Right ventricle myocardium superior (tissue), 1 donor: ENCODE data around the gene LRR1. TPM values are rescaled to one million over a fixed set of nuclear protein-coding genes. Genes with fewer than 3 reads are reported as not detected.

Experiments
- ATAC-seq: fragments of 200-7000 bp; cut with Tn5 transposase; one replicate; pipeline ENCODE4 v1.9.1; 2020; ENCODE audit warnings: mild to moderate bottlenecking; ENCODE audit not compliant: poor library complexity
- DNase-seq: peaks from one replicate; pipeline ENCODE4 v3.0.0-alpha.2; 2020
- intact Hi-C: fragments of 100-400 bp; cut with DNase I; formaldehyde crosslinking; loops from one replicate; pipeline ENCODE4 v1.11.2; 2022
- long read RNA-seq: library from polyadenylated mRNA; unstranded; transcript quantifications from one replicate; pipeline ENCODE4 v2.0.0, GENCODE V29; 2021
- total RNA-seq: library from RNA; stranded (reverse); fragmentation: NEBNext Ultra II Directional; extraction: Animal tissue kit (Norgen Biotek cat#: 25700); gene quantifications from one replicate; pipeline ENCODE4 v1.2.1, GENCODE V29; 2021
- donor health status: DM: no; HTN: yes; CAD: no; lungs with severe emphysema.

Gene LRR1, protein sequence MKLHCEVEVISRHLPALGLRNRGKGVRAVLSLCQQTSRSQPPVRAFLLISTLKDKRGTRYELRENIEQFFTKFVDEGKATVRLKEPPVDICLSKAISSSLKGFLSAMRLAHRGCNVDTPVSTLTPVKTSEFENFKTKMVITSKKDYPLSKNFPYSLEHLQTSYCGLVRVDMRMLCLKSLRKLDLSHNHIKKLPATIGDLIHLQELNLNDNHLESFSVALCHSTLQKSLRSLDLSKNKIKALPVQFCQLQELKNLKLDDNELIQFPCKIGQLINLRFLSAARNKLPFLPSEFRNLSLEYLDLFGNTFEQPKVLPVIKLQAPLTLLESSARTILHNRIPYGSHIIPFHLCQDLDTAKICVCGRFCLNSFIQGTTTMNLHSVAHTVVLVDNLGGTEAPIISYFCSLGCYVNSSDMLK
- total RNA-seq: 5.1 TPM
- long read RNA-seq, transcript LRR1-201 (4 exons, 1,745 nt): major isoform, 7 of 10 reads
- long read RNA-seq, partial matches to known transcripts: 1 of 10 reads
- long read RNA-seq, other reads (novel, unspliced or antisense): 1 of 10 reads

GRCh38 chr14:49598485-49599300 lies at the start of gene LRR1:
Gene LRR1 (plus strand): TSS chr14:49598940. CDS start chr14:49599021, 81 bp downstream.
- ATAC-seq (peak; percentile 94), DNase-seq (peak; percentile 91)
- intact Hi-C loops: no loop called here

- ATAC-seq (no peak), DNase-seq (no peak)
- intact Hi-C loops: no loop called here
Observed at GRCh38 chr14:49549446-49549845, 49.3 kb upstream of the LRR1 start.

- DNase-seq: no peak
Observed at GRCh38 chr14:49549881-49550280, 48.9 kb upstream of the LRR1 start.

DNA sequence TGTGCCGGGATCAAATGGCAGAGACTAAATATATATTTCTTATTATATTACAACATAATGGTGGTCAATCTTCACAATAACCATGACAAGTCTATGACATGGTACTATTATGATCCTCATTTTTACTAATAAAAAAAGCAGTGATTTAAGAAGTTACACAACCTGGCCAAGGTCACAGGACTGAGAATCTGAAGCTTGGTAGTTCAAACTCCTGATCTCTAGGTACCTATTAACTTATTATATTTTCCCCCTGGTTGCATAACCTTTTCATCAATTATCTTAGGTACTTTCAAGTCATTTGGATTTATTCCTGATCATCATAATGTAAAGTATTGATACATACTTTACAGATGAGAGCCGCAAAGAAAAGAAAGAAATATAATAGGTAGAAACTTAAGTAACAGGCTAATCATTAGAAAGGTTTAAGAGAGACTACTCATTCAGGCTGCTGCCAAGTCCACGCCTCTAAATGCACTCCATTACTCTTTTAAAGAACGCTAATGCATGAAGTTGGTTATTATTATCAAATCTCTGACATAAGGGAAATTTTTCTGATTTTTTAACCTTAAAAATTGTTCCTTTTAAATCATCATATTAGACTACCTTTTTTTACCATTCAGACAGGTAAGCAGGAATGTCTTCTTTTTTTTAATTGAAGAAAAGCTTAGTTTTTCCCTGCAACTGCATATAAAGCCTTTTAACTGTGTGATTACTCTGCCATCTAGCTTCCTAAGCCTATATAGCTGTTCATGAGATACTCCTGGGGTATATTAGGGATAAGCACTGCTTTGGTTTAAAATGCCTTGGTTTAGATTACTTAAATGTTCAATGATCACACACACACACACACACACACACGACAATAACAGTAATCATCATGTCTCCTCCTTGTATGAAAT lies 48.2 kb upstream of the LRR1 start:
- intact Hi-C loops: no loop called here

More at GRCh38 chr14:49549881-49550280, 48.9 kb upstream of the LRR1 start:
- intact Hi-C loops: no loop called here
- no peak for ATAC-seq

GRCh38 chr14:49551569-49551968 lies 47.2 kb upstream of the LRR1 start:
- ATAC-seq (no peak), DNase-seq (no peak)
- intact Hi-C loops: no loop called here

More for the DNA sequence above, 48.2 kb upstream of the LRR1 start:
- no peak for ATAC-seq
- DNase-seq: no peak

GRCh38 chr14:49553106-49553505 lies 45.6 kb upstream of the LRR1 start:
- DNase-seq: no peak

GRCh38 chr14:49553892-49554291 lies 44.8 kb upstream of the LRR1 start:
- intact Hi-C loops: no loop called here
- ATAC-seq (no peak), DNase-seq (no peak)

More at GRCh38 chr14:49553106-49553505, 45.6 kb upstream of the LRR1 start:
- intact Hi-C loops: no loop called here
- ATAC-seq: no peak

DNA sequence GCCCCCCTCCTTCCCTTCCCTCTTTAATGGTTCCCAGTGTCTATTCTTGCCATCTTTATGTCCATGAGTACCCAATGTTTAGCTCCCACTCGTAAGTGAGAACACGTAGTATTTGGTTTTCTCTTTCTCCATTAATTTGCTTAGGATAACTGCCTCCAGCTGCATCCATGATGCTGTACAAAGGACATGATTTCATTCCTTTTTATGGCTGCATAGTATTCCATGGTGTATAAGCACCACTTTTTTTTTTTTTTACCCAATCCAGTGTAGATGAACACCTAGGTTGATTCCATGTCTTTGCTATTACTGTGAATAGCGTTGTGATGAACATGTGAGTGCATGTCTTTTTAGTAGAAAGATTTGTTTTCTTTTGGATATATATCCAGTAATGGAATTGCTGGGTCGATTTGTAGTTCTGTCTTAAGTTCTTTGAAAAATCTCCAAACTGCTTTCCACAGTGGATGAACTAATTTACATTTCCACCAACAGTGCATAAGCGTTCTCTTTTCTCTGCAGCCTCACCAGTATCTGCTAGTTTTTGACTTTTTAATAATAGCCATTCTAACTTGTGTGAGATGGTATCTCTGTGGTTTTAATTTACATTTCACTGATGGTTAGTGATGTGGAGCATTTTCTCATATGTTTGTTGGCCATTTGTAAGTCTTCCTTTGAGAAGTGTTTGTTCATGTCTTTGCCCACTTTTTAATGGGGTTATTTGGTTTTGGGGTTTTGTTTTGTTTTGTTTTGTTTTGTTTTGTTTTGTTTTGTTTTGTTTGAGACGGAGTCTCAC lies 38.6 kb upstream of the LRR1 start:
- no peak for ATAC-seq
- intact Hi-C loops: no loop called here
- no peak for DNase-seq

- intact Hi-C loops: no loop called here
- no peak for ATAC-seq
- no peak for DNase-seq
Observed at GRCh38 chr14:49566714-49567113, 32.0 kb upstream of the LRR1 start.

DNA sequence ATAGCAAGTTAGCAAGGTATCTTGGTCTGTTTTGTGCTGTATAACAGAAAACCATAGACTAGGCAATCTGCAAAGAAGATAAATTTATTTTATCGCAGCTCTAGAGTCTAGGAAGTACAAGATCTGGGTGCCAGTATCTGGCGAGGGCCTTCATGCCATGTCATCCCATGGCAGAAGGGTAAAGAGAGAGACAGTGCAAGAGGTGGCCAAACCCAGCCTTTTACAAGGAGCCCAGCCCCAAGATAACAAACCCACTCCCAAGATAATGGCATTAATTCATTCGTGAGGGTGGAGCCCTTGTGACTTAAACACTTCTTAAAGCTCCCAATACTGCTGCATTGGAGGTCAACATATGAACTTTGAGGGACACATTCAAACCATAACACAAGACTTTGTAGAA lies 29.5 kb upstream of the LRR1 start:
- no peak for DNase-seq
- ATAC-seq: no peak
- intact Hi-C loops: no loop called here

DNA sequence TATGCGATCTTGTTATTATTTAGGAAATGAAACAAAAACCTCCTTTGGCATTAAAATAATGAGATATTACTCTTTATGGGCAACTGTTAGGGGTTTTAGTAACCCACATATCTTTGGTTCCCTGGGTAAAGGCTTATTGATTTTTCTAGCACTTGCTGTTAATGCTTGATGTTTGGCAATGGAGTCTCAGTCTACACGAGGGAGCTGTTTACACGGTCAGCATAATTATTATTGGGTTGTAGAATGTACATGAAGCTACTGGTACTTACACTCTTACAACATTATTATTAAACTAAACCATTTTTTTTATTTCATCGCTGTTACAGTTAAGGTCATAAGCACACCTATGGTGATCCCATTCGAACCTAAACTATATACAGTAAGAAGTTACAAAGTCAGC lies 24.7 kb upstream of the LRR1 start:
- no peak for DNase-seq
- intact Hi-C loops: no loop called here
- no peak for ATAC-seq

DNA sequence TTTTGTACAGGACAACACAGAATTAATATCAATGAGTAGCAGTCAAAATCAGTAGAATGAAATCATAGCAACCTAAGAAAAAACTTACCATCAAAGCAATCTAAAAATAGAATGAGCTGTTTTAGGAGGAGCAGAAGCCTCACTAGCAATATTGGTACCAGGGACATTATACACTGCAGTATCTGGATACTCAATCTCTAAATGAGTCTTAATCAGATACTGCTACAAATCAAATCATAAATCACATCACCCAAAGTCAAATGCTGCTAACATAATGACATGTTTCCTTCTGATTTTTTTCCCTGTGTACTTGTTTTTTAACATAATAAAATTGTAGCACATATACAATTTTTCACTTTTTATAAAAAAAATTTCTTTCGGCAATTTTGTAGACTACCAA lies 20.6 kb upstream of the LRR1 start:
- intact Hi-C loops: no loop called here
- ATAC-seq: no peak
- DNase-seq: no peak

DNA sequence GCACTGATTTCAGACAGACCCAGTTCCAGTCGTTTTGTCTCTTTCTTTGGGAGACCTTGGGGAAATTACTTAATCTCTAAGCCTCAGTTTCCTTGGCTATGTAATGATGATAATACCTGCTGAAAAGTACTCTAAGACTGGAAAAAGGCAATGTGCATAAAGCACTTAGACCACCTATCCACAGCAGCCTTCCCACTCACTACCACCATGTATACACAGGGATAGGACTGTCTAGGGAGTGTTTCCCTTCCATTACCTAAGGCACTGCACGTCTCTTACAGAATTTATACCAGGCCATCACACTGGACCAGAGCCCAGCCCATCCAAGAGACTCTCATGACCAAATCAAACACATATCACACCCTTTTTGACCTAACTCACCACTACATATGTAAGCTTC lies 18.9 kb upstream of the LRR1 start:
- intact Hi-C loops: no loop called here
- DNase-seq (no peak), ATAC-seq (no peak)

- intact Hi-C loops: no loop called here
- DNase-seq (no peak), ATAC-seq (no peak)
Observed at GRCh38 chr14:49581209-49582112, 17.3 kb upstream of the LRR1 start.

GRCh38 chr14:49582113-49582977 lies 16.4 kb upstream of the LRR1 start:
- DNase-seq (no peak), ATAC-seq (no peak)
- intact Hi-C loops: no loop called here

DNA sequence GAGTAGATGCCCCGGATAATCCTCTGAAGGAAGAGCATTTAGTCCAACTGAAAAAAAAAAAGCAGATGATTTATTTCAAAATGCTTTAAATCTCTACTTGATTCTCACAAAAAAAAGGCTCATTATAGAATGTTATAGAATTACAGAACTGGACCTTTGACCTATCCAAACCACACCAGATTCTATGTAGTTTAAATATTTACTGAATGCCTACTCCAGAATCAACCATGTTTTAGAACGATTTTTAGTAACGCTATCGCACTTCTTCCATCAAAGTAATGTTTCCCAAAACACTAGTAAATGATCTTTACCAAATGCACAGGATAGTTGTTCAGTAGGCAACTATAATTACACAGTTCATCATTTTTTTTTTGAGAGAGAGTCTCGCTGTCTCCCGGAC lies 15.1 kb upstream of the LRR1 start:
- ATAC-seq: no peak
- intact Hi-C loops: no loop called here
- DNase-seq: no peak
